ENCODE measurements around the gene HSF4. TPM values are rescaled to one million over a fixed set of nuclear protein-coding genes. Genes with fewer than 3 reads are reported as not detected.

HSF4 gene
- total RNA-seq, 4 donors from 2014 or later, result 3.7 to 59.5 (median 19.6) TPM

DNA sequence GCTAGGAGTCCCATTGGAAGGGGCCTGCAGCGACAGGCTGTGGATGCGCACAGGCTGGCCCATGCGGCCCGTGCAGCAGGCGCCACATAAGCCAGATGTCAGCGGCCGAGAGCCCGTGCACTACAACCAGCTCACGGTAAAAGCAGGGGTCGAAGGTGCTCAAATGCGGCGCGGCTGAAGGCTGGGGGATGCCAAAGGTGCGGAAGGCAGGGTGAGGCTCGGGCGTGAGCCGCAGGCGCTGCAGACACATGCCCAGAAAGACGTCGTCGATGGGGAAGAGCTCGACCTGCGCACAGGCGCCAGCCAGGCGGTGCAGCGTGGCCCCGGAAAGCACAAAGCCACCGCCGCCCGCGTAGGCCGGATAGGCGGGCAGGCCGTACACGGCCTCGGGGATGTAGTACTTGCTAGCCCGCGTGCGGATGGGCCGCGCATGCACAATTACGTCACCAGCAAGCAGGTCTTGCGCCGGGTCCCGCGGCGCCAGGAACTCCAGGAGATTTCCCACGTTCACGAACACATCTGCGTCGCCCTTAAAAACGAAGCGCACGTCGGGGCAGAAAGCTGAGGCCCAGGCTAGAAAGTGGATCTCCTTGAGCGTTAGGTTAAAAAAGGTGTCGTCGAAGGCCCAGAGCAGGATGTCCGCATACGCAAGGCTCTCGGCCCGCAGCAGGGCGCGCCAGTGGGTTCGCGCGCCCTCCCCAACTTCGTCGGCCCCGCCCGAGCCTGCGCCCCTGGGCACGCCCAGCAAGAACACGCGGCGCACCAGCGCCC lies 15.1 kb upstream of the HSF4 start:
- TF ChIP-seq POLR2A (IDR thresholded peaks at IDR 0.05), result no peak
- TF ChIP-seq, protein P1, sequence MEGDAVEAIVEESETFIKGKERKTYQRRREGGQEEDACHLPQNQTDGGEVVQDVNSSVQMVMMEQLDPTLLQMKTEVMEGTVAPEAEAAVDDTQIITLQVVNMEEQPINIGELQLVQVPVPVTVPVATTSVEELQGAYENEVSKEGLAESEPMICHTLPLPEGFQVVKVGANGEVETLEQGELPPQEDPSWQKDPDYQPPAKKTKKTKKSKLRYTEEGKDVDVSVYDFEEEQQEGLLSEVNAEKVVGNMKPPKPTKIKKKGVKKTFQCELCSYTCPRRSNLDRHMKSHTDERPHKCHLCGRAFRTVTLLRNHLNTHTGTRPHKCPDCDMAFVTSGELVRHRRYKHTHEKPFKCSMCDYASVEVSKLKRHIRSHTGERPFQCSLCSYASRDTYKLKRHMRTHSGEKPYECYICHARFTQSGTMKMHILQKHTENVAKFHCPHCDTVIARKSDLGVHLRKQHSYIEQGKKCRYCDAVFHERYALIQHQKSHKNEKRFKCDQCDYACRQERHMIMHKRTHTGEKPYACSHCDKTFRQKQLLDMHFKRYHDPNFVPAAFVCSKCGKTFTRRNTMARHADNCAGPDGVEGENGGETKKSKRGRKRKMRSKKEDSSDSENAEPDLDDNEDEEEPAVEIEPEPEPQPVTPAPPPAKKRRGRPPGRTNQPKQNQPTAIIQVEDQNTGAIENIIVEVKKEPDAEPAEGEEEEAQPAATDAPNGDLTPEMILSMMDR (IDR thresholded peaks at IDR 0.05), result no peak
- Histone ChIP-seq H3K36me3 (peaks cover 11 to 54% (median 19%) of the 10 kb centered on the region in 3 donors), H3K27me3 (no peaks in the 10 kb centered on the region), H3K4me1 (peaks cover 8 to 59% (median 24%) of the 10 kb centered on the region in 3 donors), H3K4me3 (peak overlapping the region in 3 of 4 donors; percentile 62 to 81 (median 77)), H3K9me3 (no peaks in the 10 kb centered on the region), H3K27ac (peak overlapping the region in 2 of 4 donors; percentile 84 to 92)
- WGBS, 2 donors, result 76 to 87% methylated on average over 42 to 45 of the region's 77 CpGs
- intact Hi-C loops (cut with DNase I), result loop anchor here (10.0 kb wide), 1 partner anchor 135 kb away; no protein-coding TSS in a partner anchor
- DNase-seq, result no peak

DNA sequence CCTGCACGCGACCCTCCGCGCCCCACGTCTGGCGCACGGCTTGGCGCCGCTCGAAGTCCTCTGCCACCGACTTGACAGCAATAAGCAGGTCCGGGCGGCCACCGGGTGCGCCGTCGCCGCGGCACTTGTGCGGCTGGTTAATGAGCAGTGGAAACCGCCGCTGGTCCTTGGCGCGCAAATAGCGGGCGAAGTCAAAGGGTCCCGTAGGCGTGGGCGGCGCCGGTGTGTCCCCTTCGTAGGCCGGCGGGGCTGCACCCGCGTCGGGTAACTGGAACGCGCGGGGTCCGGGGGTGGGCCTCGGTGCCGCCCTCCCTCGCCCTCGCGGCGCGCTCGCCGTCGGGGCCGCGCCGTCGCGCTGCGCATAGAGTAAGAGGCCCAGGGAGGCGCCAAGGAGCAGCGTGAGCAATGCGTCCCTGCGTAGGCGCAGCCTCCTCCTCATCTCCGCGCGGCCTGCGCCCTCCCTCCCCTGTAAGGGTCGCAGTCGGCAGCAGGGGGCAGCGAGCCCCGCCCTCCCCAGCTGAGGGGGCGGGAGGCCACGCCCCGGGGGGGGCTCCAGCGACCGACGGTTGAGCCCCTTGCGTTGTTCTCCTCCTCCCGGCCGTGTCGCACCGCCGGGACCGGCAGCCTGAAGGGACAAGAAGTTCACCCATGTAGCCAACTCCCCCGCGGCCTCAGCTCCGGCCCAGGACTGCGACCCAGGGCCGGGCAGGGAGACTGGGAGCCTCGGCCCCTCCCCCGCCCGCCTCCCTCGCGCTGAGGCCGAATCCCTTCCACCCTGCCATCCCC lies 14.3 kb upstream of the HSF4 start:
- 4% methylated on average over 19 of the region's 94 CpGs; no CpG with 5 or more reads in 1 of the 2 donors for WGBS, 2 donors
- DNase-seq, result no peak
- Histone ChIP-seq H3K36me3 (peaks cover 3 to 46% (median 13%) of the 10 kb centered on the region in 3 donors), H3K4me3 (peak overlapping the region; percentile 55 to 81 (median 70)), H3K9me3 (no peaks in the 10 kb centered on the region), H3K27ac (peak overlapping the region; percentile 83 to 92 (median 86)), H3K27me3 (no peaks in the 10 kb centered on the region), H3K4me1 (peaks cover 15 to 67% (median 28%) of the 10 kb centered on the region in 3 donors)
- intact Hi-C loops (cut with DNase I), result loop anchor here (10.0 kb wide), 1 partner anchor 135 kb away; no protein-coding TSS in a partner anchor
- TF ChIP-seq, protein P1 (IDR thresholded peaks at IDR 0.05), result peak in 2 of 6 experiments; percentile 10 to 11
- no peak for TF ChIP-seq POLR2A (IDR thresholded peaks at IDR 0.05)

DNA sequence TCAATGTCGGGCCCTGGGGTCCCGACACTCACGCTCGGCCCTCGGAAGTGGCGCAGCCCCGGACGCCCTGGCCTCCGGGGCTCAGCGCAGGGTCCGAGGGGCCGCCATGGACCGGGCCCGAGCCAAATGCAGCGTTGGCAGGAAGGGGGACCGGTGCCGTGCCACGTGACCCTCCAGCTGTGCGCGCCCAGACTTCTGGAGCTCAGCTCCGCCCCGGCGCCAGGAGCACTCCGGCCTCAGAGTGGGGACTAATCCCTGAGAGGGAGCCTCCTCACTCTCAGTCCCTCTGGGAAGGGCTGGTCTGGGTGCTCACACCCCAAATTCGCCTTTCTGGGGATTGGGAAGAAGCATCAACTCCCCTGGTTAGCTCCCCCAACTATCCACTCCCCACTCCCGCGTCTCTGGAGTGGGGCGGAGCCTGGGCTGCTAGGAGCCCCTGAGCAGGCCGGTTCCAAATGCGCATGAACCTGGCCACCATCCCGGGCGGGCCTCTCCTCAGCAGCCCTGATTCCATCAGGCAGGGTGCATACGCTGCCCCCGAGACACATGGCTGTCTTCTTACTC lies 13.6 kb upstream of the HSF4 start, which contains the start of gene B3GNT9:
TSS of gene B3GNT9 (minus strand) at position 166 of the 564 bp plus-strand sequence. CDS start 513 bp downstream, outside the sequence.
- Histone ChIP-seq H3K27ac (peak within 1 kb of the TSS; percentile 83 to 92 (median 86)), H3K27me3 (no peaks in the 10 kb centered on the region), H3K36me3 (peaks cover 0 to 39% (median 7%) of the 10 kb centered on the region in 3 donors), H3K4me1 (peaks cover 20 to 73% (median 33%) of the 10 kb centered on the region in 3 donors), H3K4me3 (peak within 1 kb of the TSS; percentile 55 to 81 (median 70)), H3K9me3 (no peaks in the 10 kb centered on the region)
- intact Hi-C loops (cut with DNase I), result loop anchor here (10.0 kb wide), 1 partner anchor 136 kb away; no protein-coding TSS in a partner anchor
- TF ChIP-seq, protein P1 (IDR thresholded peaks at IDR 0.05), result no peak
- peak in 1 of 4 donors; percentile 34 for TF ChIP-seq POLR2A (IDR thresholded peaks at IDR 0.05)
- no peak for DNase-seq
- no CpG with 5 or more reads among the region's 34 CpGs for WGBS, 2 donors

DNA sequence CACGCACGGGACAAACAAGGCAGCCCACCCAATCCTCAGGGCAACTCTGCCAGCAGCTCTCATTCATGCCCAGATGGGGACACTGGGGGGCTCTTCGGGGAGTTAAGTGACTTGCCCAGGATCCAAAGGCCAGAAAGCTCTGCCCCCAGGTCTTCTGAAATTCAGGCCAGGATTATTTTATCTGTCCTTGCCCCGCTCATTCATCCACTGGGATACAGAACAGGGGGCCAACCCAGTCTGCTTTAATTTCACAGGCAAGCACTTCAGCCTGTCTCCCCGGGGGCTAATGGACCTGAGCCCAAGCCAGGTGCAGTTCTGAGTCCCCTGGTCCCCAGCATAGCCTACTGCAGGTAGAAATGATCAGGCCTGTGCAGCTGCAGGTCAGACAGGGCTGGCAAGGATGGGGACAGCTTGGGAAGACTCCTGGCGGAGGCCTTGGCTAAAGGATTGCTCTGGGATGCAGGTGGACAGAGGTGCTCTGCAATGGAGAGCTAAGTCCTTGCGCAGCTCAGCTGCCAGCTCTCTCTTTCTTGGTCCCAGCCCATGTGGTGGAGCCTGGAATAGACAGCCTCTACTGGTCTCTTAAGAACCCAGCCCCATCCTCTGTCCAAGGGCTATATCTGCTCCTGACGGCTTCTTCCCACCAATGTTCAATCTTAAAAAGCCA lies 13.0 kb upstream of the HSF4 start:
- no peak for DNase-seq
- H3K4me3 ChIP-seq, result peak overlapping the region; percentile 55 to 81 (median 70)
- H3K27ac ChIP-seq, result peak overlapping the region; percentile 83 to 92 (median 86)
- 61% methylated on average over 4 of the region's 8 CpGs; no CpG with 5 or more reads in 1 of the 2 donors for WGBS, 2 donors
- H3K36me3 ChIP-seq, result peaks cover 0 to 33% (median under 1%) of the 10 kb centered on the region in 3 donors
- TF ChIP-seq, protein P1 (IDR thresholded peaks at IDR 0.05), result no peak
- TF ChIP-seq POLR2A (IDR thresholded peaks at IDR 0.05), result no peak
- H3K9me3 ChIP-seq, result no peaks in the 10 kb centered on the region
- H3K27me3 ChIP-seq, result no peaks in the 10 kb centered on the region
- H3K4me1 ChIP-seq, result peaks cover 20 to 76% (median 34%) of the 10 kb centered on the region in 3 donors
- intact Hi-C loops (cut with DNase I), result loop anchor here (10.0 kb wide), 1 partner anchor 137 kb away; no protein-coding TSS in a partner anchor

All from esophagus squamous epithelium (tissue), 5 donors.